HG02938 (cell line): ENCODE results near the gene CDR2.
"Not testable (repeated sequence)": the region's sequence is repeated elsewhere in the genome, so short reads cannot be mapped to it uniquely, and the experiment has no call there.

Source experiments
- ATAC-seq: cut with Tn5 transposase; IDR thresholded peaks from one replicate; pipeline ENCODE4 v1.9.1; 2021; ENCODE audit warnings: mild to moderate bottlenecking, moderate library complexity; ENCODE audit not compliant: unreplicated experiment

CDR2 gene

DNA sequence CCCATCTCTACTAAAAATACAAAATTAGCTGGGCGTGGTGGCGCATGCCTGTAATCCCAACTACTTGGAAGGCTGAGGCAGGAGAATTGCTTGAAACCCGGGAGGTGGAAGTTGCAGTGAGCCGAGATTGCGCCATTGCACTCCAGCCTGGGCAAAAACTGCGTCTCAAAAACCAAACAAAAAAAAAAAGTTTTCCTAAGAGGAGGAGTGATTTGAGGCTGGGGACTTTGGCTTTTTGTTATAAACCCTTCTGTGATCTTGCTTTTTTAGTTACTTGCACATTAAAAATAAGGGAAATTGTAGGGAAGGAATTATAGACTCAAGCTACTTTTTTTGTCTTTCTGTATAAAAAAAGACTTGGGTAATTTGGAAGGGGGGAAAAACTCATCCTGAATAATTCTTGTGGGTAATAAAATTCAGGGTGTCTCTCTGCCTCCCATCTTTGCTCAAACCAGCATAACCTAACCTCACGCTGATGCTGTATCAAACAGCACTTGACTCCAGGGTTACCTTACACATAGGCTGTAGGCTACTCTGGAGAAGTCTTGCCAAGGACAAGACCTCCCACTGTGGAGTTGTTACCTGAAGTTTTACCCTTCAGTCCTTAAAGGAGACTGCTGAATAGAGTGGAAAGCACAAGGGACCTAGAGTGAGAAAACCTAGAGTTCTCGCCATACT is 1.7 kb upstream of the CDR2 start:
- no peak for ATAC-seq

DNA sequence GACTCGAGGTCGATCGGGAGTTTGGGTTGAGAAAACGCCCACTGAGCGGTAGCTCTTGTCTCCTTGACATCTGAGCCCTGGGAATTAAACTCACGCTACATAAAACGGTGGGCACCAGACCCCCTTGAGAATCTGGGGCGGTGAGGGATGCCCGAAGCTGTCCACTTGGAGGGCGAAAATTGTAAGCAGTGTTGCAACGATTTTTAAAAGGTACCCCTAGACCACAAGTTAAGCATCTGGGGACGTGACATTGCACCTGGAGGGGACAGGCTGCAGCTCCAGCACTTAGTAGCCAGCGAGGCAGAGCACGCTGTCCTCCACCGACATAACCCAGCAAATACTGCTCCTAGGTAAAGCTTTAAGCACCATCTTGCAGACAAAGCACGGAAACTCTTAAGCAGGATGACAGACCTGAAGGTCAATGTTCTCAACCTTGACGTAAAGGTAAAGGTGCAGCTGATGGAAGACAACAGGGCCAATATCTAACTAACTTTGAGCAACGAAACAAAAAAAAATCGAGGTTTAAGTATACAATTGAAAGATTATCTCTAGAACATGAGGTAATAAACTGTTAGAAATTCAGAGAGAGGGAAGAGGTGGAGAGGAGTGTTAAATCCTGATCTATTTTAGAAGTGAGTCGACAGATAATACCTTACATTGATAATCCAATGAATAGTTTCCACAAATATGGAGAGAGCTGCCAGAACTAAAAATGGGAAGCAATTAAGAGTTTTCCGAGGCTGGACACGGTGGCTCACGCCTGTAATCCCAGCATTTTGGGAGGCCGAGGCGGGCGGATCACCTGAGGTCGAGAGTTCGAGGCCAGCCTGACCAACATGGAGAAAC is 921 bp upstream of the CDR2 start:
- no peak for ATAC-seq

DNA sequence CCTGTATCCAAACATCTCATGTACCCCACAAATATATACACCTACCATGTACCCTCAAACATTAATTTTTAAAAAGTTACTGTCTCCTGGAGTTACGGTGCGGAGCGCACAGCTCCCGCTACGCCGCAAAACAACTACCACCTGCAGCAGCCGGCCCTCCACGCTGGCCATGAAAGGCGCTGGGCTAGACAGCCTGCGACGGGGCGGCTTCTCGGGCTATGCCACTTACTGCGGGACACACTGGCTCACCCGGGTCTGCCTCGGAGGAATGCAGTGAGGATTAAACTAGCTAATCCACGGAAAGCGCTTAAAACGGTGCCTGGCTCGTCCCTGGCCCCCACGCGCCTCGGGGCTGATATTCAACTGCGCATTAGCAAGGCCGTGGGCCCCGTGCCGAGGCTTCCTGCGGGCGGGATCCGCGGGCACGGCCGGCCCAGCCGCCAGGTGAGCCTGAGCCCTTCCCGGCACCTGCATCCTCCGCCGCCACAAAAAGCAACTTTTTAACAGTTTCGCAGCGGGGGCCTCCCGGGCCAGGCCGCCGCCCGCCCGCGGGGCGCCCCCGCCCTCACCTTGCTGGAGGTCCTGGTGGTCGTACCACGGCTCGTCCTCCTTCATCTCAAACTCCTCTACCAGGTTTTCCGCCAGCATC is 633 bp downstream of the CDR2 start:
- ATAC-seq = peak; percentile 15

DNA sequence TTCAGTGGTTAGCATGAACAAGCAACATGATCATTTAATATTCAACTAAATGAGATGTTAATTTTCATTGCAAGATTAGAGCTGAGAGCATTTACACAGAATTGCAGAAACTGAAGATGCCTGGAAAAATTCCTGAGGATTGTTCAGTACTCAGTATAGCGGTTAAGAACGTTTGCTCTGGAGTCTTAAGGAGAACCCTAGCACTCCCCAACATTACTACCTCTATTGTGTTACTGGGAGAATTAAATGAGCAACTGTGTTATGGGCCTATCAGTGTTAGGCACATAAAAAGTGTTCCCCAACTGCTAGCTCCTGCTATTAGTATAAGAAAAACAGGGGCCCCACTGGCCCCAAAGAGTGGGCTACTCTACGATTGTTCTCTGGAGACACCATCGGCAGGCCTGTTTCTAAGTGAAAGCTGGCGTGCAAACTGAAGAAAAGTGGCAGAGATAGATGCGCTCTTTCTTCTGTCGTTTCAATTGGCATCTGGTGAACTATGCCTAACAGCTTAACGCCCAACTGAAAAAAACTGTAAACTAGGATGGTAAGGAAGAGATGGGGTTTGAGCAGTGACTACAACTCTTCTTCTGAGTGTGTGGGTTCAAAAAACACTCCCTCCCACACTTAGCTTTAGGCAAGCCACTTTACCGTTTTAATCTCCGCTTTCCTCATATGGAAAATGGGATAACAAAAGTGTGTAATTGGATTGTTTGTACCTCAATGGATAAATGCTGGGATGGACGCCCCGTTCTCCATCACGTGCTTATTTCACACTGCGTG is 1.3 kb downstream of the CDR2 start:
- no peak for ATAC-seq

DNA sequence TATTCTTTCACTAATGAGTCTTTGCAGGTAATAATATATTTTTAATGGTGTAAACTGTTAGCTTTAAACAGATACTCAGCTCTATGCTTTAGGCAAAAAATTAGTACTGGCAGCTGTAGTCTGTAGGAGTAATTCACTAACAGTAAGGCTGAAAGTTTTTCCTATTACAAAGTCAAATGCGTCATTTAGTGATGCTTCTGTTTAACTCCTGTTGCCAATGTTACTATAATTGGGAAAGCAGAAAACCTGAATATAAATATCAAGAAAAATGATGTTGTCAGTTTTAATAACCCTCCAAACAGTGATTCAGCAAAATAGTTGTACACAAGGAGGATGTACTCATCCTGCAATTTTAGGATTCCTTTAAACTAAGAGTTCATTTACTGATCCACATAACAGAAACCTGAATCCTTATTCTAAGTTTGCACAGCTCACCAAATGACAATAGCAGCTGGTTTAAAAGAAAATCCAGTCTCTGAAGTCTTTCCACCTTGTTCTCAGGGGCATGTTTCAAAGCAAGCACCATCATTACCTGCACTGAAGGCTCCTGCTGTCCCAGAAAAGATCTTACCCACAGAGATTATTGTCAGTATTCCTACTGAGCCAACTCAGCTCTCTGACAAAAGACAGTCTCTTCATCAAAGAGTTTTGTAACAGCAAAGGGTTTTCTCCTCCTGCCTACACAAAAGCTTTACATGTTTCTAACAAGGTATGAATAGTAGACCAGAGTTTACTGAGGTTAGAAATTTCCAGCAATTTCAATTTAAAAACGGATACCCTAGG is 4.2 kb downstream of the CDR2 start:
- ATAC-seq = no peak

DNA sequence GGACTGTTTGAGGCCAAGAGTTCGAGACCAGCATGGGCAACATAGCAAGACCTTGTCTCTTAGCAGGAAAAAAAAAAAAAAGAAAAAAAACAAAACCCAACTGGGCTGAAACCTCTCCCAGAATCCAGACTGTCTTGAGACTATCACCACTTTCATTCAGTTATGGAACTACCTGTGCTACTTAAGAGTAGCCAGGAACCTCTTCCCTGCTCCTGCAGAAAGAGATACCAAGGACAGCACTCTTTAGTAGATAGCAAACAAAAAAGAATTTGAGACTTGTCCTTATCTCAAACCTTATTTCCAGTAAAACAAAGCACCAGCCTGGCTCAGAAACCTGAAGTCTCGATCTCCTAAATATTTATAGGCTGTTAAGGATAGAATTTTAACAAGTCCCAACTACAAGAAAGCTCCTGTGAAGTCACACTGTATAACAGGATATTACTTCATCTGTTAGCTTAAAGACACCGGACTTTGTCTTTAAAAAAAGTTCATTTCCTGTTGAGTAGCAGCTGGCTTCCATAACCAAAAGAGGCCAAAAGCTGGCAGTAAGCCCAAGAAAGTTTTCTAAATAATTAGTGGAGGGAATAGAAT is 5.1 kb downstream of the CDR2 start:
- ATAC-seq = no peak

DNA sequence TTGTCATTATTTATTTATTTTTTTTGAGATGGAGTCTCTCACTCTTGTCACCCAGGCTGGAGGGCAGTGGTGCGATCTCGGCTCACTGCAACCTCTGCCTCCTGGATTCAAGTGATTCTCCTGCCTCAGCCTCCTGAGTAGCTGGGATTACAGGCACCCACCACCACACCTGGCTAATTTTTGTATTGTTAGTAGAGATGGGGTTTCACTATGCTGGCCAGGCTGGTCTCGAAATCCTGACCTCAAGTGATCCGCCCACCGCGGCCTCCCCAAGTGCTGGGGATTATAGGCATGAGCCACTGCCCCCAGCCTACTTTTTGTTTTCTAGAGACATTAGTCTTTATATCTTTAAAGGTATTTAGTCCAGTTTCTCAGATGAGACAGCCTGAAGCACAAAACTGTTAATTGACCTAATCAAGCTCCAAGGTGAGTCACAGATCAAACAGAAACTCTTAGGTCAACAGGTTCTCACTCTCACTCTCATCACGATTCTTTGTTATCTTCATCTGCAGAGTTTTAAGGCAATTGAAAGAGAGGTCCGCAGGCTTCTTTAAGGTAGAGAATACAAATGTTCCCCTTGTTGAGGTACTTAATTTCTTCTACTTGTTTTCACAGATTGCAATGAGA is 6.1 kb downstream of the CDR2 start:
- not testable (repeated sequence) for ATAC-seq

DNA sequence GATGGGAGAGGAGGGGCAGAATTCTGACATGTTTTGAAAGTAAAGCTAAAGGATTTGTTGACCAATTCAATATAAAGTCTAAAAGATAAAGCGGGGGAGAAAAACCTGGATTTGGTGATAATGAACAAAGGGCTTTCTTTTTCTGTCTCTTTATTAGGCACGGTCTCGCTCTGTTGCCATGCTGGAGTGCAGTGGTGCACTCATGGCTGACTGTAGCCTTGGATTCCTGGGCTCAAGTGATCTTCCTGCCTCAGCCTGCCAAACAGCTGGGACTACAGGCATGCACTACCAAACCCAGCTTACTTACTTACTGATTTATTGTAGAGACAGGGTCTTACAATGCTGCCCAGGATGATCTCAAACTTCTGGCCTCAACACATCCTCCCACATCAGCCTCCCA is 7.5 kb downstream of the CDR2 start:
- ATAC-seq = no peak

DNA sequence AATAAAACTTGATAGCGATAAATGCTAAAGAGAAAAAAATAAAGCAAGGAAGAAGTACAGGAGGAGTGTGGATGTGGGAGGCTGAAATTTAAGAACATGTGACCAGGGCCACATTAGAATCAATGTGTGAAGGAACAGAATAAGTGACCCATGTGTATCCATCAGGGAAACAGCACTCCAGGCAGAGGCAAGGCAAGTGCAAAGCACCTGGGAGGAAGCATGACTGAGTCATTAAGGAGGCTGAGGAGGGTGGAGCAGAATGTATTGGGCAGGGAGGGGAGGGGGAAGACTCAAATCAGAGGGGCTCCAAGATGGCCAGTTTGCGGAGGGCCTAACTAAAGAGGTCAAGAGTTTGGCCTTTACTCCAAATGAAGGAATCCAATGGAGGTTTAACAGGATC is 8.0 kb downstream of the CDR2 start:
- ATAC-seq = no peak

DNA sequence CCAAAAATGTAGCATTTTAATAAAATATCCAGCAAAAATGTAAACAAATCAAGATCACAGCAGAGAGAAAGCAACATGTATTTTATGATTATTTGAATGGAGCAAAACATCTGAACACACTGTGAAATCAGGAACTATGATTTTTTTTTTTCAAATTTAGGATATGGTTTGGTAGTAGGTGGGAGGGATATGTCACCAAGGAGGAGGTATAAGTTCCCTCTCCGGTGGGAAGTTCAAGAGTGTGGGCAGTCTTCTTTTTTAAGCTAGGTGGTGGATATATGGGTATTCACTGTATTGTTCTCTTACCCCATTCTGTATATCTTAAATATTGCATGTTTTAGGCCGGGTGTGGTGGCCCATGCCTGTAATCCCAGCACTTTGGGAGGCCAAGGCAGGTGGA is 10.2 kb downstream of the CDR2 start:
- no peak for ATAC-seq

DNA sequence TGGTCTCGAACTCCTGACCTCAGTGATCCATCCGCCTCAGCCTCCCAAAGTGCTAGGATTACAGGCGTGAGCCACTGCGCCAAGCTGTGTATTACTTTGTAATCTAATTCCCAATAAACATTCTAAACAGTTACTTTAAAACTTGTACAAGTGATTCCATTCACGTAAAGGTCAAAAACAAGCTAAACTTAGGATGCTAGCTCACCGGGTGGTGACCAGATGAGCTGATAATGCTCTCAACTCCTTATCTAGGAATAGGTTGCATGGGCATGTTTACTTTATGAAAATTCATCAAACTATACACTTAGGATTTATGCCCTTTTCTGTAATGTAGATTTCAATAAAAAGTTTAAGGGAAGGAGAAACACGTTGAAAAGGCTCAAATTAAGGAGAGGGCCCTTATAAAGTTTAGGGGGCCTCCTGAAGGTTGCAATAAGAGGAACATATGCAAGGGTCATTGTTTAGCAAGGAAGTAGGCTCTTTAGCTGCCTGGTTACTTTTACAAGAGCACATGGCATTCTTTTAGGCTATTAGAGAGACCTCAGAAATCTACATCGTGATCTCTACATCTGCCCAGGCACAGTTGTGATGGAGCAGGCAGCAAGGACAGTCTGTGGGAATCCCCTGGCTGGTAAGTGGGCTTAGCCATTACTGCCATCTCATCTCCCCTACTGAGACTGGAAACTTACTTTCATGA is 13.3 kb downstream of the CDR2 start:
- no peak for ATAC-seq

DNA sequence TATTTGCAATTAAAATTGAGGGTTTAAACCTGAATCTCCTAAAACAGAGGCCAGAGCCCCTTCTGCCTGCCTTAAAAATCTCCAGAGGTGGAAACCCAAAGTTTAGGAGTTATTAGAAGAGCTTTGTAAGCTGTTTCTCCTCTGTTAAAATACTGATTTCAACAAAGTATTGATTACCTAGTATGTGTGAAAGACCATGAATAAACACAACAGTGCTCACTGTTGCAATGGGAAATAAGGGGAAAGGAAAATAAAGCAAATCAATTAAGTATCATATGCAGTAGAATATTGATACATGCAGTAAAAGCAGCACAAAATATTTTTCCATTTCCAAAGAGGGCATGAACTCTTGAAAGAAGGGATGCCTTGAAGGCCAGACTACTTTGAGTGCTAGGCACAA is 14.7 kb downstream of the CDR2 start:
- ATAC-seq = no peak

DNA sequence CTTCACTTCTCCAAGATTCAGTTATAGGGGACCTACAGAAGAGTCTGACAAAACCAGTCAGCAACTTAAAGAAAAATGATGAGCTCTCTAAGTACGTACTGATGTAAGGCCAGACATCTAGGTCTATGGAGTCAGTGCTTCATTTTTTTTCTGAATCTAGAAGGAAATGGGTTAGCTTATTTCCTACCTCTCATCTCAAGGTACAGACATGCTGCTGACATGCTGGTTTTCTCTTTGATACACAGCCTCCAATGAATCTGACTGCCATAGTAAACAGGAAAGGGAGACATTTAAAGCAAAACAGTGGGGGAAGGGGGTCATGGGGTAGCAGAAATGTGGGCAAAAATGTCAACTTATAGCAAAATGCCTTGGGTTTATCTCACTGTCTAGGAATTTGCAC is 16.4 kb downstream of the CDR2 start:
- no peak for ATAC-seq

DNA sequence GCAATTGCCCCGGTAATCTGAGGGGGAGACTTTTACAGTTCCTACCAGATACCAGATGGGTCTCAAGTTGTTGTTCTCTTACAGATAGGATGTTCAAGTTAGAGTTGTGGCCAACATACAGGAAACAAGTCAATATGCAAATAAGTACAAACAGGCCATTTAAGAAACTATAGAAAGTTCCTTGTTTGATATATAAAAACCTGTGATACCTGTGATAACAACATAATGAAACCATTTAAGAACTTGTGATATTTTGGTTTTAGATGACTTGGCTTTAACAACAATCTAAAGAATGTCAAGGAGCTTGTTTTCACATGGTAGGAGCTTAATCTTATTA is 16.8 kb downstream of the CDR2 start:
- peak; percentile 51 for ATAC-seq

DNA sequence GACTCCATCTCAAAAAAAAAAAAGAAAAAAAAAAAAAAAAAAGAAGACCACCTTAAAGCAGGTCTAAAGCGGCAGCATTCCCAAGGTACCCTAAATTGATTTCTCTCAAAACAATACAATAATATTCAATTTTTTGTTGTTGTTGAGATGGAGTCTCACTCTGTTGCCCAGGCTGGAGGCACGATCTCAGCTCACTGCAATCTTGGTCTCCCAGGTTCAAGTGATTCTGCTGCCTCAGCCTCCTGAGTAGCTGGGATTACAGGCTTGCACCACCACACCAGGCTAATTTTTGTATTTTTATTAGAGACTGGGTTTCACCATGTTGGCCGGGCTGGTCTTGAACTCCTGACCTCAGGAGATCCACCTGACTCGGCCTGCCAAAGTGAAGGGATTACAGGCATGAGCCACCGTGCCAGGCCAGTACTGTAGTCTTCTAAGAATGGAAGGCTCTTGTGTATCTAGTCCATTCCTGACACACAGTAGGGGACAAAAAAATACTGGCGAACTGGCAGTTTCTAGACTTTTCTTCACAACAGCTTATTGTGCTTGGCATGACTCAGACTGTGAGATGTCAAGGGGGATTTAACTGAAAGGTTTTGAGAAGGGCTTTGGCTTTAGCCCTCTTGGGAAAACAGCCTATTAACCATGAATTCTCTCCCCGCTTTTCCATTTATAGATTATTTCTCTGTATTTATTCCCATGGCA is 17.3 kb downstream of the CDR2 start:
- peak; percentile 20 for ATAC-seq

DNA sequence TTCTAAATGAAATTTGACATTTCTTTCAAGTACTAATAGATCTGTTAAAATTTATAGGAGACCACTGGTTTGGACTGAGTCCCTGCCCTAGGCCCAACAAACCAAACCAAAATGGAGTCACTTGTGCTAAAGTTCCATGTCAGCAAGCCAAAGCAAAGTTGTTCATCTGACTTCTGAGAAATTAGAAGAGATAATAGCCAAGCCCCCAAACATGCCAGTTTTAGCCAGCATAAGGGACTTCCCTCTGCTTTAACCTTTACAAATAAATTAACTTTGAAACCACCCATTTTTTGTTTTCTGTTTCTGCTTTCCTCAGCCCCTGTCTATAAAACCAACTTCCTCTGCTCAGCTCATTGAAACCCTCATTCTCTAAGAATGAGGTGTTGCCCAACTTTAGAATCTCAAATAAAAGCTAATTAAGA is 18.9 kb downstream of the CDR2 start:
- no peak for ATAC-seq

DNA sequence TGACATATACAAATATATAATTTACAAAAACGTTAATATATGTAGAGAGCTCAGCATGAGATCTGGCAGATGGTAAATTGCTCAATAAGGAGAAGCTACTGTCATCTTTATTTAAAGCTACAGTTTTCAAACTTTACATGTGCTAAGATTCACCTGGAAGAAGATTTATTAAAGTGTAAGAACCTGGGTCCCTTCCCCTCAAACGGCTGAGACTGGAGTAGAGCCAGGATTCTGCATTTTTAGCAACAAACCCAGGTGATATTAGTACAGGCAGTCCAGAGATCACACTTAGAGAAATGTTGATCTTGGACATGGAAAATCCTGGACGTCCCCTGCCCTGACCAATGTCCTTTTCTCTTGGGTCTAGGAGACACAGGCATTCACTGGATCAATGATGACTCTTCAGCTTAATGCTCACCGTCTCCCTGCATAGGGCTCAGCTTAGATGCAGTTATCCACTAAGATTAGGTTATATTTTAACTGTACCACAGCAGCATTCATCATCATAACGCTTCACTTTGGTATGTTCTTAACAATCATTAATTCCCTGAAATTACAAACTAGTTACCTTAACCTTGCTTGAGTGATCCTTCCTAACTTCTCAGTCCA is 20.4 kb downstream of the CDR2 start:
- no peak for ATAC-seq
